HepG2 (cell line): ENCODE measurements around the gene TTBK2.

Source experiments
- EEA1 ChIP-seq: sonication (generic); formaldehyde crosslinking; IDR thresholded peaks from 2 replicates; pipeline ENCODE4 v1.5.1; 2020; ENCODE audit warnings: mild to moderate bottlenecking, missing genetic modification reagents, borderline replicate concordance
- GABPA ChIP-seq, 2 experiments: IDR thresholded peaks; 2 replicates each; pipeline ENCODE4 v1.6.1; 2011 to 2016; ENCODE audit warnings: low read depth in 2 of 2, low read length in 1 of 2, missing biosample characterization in 1 of 2, missing genetic modification characterization in 1 of 2
- U2AF1 ChIP-seq: fragments of 200-400 bp; formaldehyde crosslinking; optimal IDR thresholded peaks from 2 replicates; pipeline ENCODE3; 2017; ENCODE audit warnings: mild to moderate bottlenecking, low read depth, low read length

GRCh38 chr15:42707873-42708544 lies 212.6 kb downstream of the TTBK2 start:
- no peak for TF ChIP-seq EEA1 (CRISPR knock-in tag)
- no peak for TF ChIP-seq GABPA (IDR thresholded peaks at IDR 0.05; ENCODE audit: low read depth, low read length)
- TF ChIP-seq GABPA (CRISPR knock-in tag; IDR thresholded peaks at IDR 0.05; ENCODE audit: low read depth) = 0 out of 2 replicates have a peak, but pooled peaks have one; percentile 33
- TF ChIP-seq U2AF1 = no peak
